CD4-positive, alpha-beta T cell treated with Interleukin-6 at 100 ng/mL for 8 hours (primary cell): ENCODE measurements around the gene EML2.
"Not testable (repeated sequence)": the region's sequence is repeated elsewhere in the genome, so short reads cannot be mapped to it uniquely, and the experiment has no call there.

Source experiments
- DNase-seq: peaks from one replicate; pipeline ENCODE4 v3.0.0-alpha.2; 2020; ENCODE audit warnings: mixed read lengths, low spot score

EML2 gene

GRCh38 chr19:45638930-45639729 lies at the start of gene EML2:
EML2 (minus strand) TSS chr19:45639397; CDS start chr19:45639376, 21 bp downstream.
- DNase-seq: peak; percentile 45

- no peak for DNase-seq
Measured at GRCh38 chr19:45687599-45687998, 48.4 kb upstream of the EML2 start.

GRCh38 chr19:45685045-45685444 lies 45.8 kb upstream of the EML2 start:
- not testable (repeated sequence) for DNase-seq

- no peak for DNase-seq
Measured at GRCh38 chr19:45682908-45683307, 43.7 kb upstream of the EML2 start.

GRCh38 chr19:45682117-45682516 lies 42.9 kb upstream of the EML2 start:
- no peak for DNase-seq

GRCh38 chr19:45681391-45682015 lies 42.3 kb upstream of the EML2 start:
- peak; percentile 86 for DNase-seq

GRCh38 chr19:45677351-45678230 lies 38.4 kb upstream of the EML2 start:
- peak; percentile 84 for DNase-seq

- peak; percentile 49 for DNase-seq
Measured at GRCh38 chr19:45676851-45677263, 37.7 kb upstream of the EML2 start.

- DNase-seq: no peak
Measured at GRCh38 chr19:45674946-45675345, 35.7 kb upstream of the EML2 start.

GRCh38 chr19:45670670-45671453 lies 31.7 kb upstream of the EML2 start:
- DNase-seq: peak; percentile 27

- peak; percentile 21 for DNase-seq
Measured at GRCh38 chr19:45668342-45668871, 29.2 kb upstream of the EML2 start.

GRCh38 chr19:45667620-45668341 lies 28.6 kb upstream of the EML2 start, which contains the start of gene GIPR:
GIPR (plus strand) TSS chr19:45668221; CDS start chr19:45669521, 1,300 bp downstream.
- peak; percentile 40 for DNase-seq

GRCh38 chr19:45664575-45664974 lies 25.4 kb upstream of the EML2 start:
- no peak for DNase-seq

- DNase-seq: no peak
Measured at GRCh38 chr19:45663800-45664199, 24.6 kb upstream of the EML2 start.

GRCh38 chr19:45660636-45661035 lies 21.4 kb upstream of the EML2 start:
- no peak for DNase-seq

GRCh38 chr19:45659096-45659729 lies 20.0 kb upstream of the EML2 start:
- no peak for DNase-seq

- DNase-seq: no peak
Measured at GRCh38 chr19:45657520-45658167, 18.4 kb upstream of the EML2 start.

- no peak for DNase-seq
Measured at GRCh38 chr19:45655073-45655472, 15.9 kb upstream of the EML2 start.

- no peak for DNase-seq
Measured at GRCh38 chr19:45653634-45654033, 14.4 kb upstream of the EML2 start.

- DNase-seq: no peak
Measured at GRCh38 chr19:45650722-45651121, 11.5 kb upstream of the EML2 start.
